22Rv1 (cell line): ENCODE results near the gene CMTM5.

Experiments used
- H3K27ac ChIP-seq: fragments of 450-650 bp; 2 replicates; pipeline ENCODE4 v1.5.1; 2017
- CTCF ChIP-seq: fragments of 450-650 bp; IDR thresholded peaks from 2 replicates; pipeline ENCODE4 v1.5.1; 2017; ENCODE audit warnings: mild to moderate bottlenecking
- ZFX ChIP-seq: fragments of 450-650 bp; IDR thresholded peaks from 2 replicates; pipeline ENCODE4 v1.6.1; 2017; ENCODE audit warnings: antibody characterized with exemption, borderline replicate concordance

The CMTM5 gene

GRCh38 chr14:23353433-23353780 is 23.4 kb upstream of the CMTM5 start:
- TF ChIP-seq CTCF: no peak
- no peak for TF ChIP-seq ZFX
- H3K27ac ChIP-seq: no peak overlapping the region

GRCh38 chr14:23354990-23355389 is 21.9 kb upstream of the CMTM5 start:
- H3K27ac ChIP-seq: no peak overlapping the region
- TF ChIP-seq CTCF: no peak
- no peak for TF ChIP-seq ZFX

- TF ChIP-seq ZFX (no peak), CTCF (no peak)
- no peak overlapping the region for H3K27ac ChIP-seq
These were observed 20.9 kb upstream of the CMTM5 start for GRCh38 chr14:23355871-23356435.

- no peak for TF ChIP-seq CTCF
- no peak for TF ChIP-seq ZFX
- H3K27ac ChIP-seq: no peak overlapping the region
These were observed 20.2 kb upstream of the CMTM5 start for GRCh38 chr14:23356662-23357061.

- TF ChIP-seq ZFX (no peak), CTCF (no peak)
- H3K27ac ChIP-seq: no peak overlapping the region
These were observed 19.6 kb upstream of the CMTM5 start for GRCh38 chr14:23357261-23357660.

GRCh38 chr14:23358042-23358441 is 18.8 kb upstream of the CMTM5 start:
- no peak for TF ChIP-seq CTCF
- no peak for TF ChIP-seq ZFX
- no peak overlapping the region for H3K27ac ChIP-seq

GRCh38 chr14:23358553-23359166 is 18.2 kb upstream of the CMTM5 start:
- H3K27ac ChIP-seq: no peak overlapping the region
- TF ChIP-seq ZFX (no peak), CTCF (no peak)
